ENCODE measurements around the gene TRAF4. TPM values are rescaled to one million over a fixed set of nuclear protein-coding genes. Genes with fewer than 3 reads are reported as not detected.
A peak's percentile ranks its signal among the peaks of the same experiment; 100 is the strongest.
"Not testable (repeated sequence)": the region's sequence is repeated elsewhere in the genome, so short reads cannot be mapped to it uniquely, and the experiment has no call there.

TRAF4 gene
- total RNA-seq, 1 donor from 2014 or later: 37.4 TPM

DNA sequence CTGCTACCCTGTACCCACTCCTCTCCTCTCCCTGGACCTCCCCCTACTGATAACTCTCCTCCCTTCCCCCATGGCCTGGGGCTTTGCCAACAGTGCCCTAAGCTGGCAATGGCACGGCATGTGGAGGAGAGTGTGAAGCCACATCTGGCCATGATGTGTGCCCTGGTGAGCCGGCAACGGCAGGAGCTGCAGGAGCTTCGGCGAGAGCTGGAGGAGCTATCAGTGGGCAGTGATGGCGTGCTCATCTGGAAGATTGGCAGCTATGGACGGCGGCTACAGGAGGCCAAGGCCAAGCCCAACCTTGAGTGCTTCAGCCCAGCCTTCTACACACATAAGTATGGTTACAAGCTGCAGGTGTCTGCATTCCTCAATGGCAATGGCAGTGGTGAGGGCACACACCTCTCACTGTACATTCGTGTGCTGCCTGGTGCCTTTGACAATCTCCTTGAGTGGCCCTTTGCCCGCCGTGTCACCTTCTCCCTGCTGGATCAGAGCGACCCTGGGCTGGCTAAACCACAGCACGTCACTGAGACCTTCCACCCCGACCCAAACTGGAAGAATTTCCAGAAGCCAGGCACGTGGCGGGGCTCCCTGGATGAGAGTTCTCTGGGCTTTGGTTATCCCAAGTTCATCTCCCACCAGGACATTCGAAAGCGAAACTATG is 5.2 kb downstream of the TRAF4 start:
- DNase-seq: no peak

DNA sequence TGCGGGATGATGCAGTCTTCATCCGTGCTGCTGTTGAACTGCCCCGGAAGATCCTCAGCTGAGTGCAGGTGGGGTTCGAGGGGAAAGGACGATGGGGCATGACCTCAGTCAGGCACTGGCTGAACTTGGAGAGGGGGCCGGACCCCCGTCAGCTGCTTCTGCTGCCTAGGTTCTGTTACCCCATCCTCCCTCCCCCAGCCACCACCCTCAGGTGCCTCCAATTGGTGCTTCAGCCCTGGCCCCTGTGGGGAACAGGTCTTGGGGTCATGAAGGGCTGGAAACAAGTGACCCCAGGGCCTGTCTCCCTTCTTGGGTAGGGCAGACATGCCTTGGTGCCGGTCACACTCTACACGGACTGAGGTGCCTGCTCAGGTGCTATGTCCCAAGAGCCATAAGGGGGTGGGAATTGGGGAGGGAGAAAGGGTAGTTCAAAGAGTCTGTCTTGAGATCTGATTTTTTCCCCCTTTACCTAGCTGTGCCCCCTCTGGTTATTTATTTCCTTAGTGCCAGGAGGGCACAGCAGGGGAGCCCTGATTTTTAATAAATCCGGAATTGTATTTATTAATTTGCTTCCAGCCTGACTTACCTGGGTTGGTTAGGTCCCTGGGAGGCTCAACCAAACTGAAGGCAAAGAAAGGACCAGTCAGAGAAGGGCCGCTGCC is 5.8 kb downstream of the TRAF4 start:
- DNase-seq: no peak

DNA sequence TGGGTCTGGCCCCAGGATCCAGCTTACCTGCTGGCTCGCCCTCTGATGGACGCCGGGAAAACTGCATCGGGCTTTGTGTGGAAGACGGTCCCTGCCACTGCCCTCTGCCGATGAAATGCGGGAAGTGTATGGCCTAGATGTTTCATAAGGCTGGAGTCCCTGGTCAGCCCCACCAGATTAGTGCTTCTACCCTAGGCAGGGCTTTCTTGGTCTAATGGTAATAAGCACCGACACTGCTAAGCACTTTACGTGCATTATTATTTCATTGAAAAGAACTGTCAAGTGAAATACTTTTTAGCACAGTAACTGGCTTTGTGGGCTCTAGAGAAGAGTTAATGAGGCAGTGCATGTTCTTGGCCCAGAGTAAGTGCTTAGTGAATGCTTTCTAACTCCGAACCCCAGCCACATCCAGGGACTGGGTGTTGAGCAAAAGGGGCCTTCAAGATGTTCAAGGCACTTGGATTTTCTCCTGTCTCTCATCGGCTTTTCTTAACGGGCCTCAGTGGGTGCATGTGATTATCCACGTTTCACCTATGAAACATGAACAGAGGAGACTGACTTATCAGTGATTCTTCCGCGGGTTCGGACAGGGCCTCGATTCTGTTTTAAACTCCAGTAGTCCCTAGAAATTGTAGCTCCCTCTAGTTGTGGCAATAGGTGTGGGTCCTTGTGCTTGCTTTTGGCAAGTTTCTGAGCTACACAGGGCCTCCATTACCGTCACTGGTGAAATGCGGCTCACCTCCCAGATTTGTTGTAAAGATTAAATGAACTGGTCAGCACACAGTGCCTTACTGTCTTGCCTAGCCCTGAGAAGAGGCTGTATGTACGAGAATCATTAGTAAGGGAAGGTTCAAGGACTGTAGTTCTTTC is 6.6 kb downstream of the TRAF4 start:
- DNase-seq: peak; percentile 97

DNA sequence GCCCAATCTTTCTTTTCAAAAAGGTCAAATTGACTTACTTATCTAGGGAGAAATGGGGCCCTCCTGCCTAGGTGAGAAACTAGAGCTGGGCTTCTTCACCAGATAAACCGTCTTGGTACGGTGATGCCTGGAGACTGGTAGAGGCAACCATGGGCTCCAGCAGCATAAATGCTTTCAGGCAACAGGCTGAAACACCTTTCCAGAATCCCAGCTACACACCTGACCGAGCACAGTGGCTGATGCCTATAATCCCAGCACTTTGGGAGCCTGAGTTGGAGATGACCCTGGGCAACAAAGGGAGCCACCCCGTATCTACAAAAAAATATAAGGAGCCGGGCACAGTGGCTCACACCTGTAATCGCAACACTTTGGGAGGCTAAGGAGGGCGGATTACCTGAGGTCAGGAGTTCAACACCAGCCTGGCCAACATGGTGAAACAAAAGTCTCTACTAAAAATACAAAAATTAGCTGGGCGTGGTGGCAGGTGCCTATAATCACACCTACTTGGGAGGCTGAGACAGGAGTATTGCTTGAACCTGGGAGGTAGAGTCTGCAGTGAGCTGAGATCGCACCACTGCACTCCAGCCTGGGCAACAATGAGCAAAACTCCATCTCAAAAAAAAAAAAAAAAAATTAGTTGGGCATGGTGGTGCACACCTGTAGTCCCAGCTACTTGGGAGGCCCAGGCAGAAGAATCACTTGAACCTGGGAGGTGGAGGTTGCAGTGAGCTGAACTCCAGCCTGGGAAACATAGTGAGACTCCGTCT is 8.0 kb downstream of the TRAF4 start:
- no peak for DNase-seq

DNA sequence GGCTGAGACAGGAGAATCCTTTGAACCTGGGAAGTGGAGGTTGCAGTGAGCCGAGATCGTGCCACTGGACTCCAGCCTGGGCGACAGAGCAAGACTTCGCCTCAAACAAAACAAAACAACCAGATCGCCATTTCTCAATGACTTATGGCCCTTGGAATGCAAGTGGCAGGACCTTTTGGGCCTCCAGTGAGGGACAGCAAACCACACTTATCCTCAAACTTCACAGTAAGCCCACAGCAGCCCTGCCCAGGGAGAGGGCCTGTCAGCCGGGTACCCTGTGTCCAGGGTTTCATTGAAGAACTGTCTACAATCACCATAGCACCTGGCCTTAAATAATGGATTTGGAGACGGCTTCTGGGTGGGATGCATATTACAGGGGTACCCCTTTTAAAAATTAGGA is 11.7 kb downstream of the TRAF4 start:
- DNase-seq: no peak

DNA sequence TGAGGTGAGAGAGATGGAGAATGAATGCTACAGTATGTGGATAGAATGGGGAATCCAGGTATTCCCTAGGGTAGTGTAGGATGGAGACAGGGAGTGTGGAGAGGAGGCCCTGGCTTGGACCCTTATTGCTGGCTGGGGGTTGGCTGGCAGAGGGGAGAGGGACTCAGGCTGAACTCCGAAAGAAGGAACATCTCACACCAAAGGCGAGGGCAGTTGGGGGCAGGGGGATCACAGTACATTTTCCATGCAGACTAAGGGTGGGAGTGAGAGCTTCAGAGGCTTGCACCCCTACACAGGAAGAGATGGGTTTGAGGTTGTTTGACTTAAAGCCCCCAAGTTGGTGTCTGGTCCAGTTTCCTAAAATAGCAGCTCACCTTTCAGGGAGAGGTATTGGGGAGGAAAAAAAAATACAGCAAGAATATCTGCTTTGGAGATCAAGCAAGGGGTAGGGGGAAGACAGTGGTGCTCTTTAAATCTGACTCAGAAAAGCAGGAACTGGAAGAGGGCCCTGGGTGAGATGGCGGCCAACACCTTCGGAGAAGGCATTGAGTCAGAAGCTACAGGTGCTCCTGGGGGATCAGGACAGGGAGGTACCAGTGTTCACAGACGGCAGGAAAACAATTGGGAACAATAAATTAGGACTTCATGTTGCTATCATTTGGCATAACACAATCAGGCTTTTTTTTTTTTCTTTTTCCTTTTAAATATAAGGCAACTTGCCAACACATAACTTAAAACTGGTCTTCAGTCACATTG is 12.4 kb downstream of the TRAF4 start:
- no peak for DNase-seq

DNA sequence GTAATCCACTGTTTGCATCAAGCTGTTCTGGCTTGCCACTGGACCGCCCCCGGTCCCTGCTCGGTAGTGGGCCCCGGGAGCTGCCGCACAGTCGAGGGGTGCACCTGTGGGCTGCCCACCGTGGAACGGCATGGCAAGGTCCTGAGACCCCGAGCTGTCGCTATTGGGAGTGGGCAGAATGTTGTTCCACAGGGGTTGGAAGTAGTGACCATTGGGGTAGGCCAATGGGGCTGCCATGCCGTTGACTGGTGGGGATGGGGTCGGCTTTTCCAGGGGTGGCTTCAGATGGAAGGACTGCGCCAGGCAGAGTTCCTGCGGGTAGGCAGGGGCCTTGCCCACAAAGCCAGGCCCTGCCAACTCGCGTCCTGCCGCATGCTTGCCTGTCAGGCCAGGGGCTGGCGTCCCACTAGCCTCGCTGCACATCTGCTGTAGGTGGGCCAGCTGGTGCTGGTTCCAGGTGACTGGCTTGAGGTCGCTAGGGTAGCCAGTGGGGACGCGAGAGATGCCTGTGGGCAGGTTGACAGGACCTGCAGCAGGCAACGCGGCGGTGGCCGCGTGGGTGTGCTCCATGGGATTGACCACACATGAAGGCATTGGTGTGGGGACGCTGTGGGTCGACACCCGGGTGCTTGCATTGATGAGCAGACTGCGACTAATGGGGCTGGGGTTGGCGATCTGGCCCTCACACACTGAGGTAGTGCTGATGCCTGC is 14.8 kb downstream of the TRAF4 start:
- no peak for DNase-seq

DNA sequence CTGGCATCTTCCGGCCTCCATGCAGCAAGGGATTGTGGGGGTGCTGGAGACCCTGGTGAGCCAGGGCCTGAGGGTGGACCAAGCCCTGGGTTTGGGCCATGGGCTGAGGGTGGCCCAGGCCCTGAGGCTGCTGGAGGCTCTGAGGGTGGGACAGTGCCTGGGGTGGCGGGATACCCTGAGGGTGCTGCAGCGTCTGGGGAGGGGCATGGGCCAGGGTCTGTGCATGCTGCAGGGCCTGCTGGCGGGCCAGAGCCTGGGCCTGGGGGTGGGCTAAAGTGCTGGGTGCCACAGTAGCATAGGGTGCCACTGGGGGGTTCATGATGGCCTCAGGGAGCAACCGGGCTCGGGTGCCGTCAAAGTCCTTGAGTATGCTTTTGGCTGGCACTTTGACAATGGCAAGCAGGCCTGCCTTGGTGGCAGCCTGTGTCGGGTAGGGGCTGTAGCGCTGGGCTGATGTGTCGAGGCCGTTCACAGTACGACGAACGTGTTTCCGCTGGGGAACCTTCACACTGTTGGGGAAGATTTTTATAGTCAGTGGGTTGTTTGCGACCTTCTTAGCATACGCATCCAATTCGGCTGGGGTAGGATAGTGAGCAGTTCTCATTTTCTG is 15.6 kb downstream of the TRAF4 start:
- DNase-seq: no peak

DNA sequence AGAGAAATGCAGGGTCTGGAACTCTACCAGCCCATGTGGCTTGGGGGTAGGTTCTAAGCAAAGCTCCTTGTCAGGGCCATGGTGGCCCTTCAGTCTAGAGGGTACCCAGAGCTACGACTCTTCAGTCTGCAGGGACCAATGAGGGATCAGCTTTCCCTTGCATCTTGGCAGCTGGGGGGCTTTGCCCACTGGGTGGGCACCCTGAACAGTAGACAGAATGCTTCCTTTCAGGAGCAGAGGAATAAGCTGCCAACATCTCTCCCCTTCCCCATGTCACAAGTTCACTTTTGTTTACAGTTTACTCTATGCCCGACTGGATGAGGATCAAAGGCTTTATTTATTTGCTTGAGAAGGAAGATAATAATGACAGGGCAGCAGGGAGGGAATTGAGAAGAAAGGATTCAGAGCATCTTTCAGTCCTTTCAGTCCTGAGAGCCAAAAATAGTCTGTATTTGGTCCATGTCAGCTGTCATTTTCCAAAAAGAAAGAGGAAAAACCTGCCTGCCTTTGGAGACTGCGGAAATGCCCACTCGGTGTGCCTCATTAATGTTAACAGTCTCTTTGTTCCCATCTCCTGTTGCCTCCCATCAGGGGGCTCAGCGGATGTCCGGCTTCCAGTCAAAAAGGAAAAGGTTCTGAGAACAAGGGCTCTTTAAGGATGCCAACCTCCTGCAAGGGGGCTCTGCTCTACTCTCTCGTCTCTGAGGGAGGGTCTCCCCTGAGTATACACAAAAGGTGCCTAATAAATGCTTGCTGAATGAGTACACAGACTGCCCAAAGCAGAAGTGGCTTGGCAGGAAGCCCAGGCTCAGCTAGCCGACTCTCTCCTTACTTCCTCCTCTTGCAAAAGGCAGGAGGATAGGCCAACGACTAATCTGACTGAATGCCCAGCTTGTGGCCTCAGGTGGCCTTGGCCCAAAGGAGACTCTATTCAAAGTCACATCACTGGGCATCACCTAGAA is 17.1 kb downstream of the TRAF4 start:
- peak; percentile 69 for DNase-seq

DNA sequence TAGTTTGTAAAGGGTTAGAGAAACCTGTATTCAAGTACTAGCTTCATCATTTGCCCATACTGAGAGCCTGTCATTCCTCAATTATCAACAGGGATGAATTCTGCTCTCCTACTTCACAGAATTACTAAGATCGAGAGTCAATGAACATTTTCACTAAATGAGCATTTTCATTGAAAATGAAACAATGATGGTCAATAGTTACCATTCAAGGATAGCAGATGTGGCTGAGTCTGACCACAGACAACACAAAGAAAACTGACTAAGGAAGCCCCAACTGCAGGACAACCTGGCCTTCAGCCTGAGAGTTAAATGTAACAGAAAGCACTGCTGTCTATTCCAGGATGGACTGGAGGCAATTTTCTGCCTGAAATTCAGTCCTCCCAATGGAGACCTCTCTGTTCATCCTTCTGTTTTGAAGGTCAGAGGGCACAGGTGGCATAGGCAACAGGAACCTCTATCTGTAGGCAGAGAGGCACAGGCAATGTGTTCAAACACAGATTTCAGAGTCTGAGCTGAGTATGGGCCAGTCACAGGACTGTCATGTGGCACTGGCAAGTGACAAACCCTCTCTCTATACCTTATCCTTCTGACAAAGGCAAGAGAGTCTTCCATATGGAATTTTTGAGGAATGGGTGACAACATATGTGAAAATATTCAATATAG is 19.5 kb downstream of the TRAF4 start:
- DNase-seq: no peak

DNA sequence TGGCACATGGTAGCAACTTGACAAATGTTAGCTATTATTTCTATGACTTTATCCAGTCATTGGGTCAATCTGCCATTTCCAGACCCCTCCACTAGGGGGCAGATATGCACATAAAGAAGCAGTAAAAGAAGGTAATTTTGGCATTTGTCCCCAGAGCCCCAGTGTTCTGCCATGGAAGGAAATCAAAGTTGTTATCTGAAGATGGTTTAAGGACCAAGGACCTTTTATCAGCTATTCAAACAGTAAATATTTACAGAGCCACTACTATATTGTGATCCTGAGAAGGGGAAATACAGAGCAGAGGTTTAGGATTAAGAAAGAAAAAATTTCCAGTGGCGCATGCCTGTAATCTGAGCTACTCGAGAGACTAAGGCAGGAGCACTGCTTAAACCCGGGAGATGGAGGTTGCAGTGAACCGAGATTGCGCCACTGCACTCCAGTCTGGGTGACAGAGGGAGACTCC is 20.0 kb downstream of the TRAF4 start:
- DNase-seq: peak; percentile 85

DNA sequence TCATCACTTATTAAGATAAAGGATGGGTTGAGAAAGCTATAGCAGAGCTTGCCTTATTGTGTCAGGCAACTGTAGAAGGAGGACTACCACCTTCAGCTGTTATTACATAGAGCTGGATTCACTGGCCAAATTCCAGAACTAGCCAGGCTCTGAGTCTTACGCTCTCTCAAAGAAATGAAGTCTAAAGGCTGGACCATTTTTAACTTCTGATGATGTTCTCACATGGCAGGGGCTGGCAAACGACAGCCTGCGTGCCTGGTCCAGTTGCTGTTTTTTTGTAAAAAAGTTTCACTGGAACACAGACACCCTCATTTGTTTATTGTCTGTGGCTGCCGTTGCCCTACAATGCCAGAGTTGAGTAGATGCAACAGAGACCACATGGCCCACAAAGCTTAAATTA is 21.2 kb downstream of the TRAF4 start:
- no peak for DNase-seq

DNA sequence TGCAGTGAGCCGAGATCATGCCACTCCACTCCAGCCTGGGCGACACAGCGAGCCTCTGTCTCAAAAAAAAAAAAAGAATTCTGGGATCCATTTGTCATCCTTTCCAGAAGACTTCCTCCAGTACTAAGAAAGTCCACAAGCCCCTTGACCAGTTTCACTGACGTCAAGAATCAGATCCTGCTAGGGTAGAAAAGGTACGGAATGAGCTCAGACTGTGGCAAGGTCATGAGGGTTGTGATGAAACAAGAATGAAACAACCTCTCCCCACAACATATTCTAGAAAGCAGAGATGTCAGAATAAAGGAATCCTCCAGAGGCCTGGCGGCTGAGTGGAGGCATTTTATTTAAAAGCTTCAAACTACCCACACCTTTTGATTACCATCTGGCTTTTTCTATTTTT is 29.9 kb downstream of the TRAF4 start:
- no peak for DNase-seq

DNA sequence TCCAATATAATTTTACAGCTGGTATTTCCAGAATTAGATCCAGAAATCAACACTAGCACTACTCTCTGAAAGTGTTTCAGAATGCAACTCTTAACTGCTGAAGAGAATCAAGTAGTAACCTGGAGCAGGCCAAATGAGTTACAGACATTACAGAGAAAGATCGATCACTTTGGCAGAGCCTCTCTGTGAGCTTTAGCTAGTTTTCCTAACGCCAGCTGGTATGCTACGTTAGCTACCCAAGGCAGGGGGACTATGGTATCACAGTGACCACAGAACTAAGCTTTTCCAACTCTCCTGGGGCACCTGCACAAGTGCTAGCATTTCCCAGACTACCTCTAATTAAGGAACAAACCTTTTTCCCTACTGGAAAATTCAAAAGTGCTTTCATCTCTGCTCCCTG is 30.4 kb downstream of the TRAF4 start:
- DNase-seq: no peak

DNA sequence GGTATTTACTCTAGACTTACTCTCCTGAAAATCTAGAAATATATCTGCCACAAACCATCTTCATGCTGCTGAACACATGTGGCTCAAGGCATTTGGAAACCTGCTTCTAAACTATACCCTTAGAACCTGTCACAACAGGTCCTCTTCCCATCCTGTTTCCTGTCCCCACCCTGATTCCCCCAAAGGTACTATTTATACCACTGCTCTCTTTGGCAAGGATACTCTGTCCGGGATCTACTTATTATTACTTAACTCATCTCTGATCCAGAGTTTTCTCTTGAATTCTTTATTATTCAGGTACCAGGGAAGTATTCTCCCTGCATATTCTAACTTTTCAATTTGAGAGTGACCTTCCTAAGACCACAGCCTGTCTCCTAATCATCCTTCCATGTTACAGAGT is 33.4 kb downstream of the TRAF4 start:
- no peak for DNase-seq

DNA sequence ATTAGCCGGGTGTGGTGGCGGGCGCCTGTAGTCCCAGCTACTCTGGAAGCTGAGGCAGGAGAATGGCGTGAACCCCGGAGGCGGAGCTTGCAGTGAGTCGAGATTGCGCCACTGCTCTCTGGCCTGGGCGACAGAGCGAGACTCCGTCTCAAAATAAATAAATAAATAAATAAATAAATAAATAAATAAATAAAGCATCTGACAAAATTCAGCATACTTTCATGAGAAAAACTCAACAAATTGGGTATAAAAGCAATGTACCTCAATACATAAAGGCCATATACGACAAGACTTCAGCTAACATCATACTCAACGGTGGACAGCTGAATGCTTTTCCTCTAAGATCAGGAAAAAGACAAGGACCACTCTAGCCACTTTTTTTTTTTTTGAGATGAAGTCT is 35.8 kb downstream of the TRAF4 start:
- DNase-seq: not testable (repeated sequence)

DNA sequence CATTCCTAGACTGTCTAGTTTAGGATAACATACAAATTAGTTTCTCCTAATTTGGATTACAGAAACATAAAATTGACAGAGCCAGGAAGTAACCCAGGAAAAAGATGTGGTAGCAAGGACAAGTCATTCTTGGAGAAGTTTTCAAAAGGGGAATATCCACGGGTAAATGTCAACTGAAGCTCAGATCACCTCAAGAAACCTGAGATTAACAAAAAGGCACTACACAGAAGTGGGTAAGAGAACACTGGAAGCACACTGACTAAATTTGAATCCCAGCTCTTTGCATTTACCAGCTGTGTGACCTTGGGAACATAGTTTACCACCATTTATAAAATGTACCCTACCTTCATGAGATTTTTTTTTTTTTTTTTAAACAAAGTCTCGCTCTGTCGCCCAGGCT is 39.4 kb downstream of the TRAF4 start:
- DNase-seq: no peak

DNA sequence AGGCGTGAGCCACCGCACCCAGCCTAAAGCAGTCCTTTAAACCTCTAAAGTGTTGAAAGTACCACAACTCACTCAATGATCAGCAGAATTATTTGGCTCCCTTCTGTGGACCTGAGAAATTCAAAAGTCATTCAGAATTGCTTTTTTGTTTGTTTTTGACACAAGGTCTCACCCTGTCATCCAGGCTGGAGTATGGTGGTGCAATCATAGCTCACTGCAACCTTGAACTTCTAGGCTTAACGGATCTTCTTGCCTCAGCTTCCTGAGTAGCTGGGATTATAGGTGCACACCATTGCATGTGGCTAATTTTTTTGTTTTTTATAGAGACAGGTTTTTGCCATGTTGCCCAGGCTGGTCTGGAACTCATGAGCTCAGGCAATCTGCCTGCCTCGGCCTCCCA is 44.3 kb downstream of the TRAF4 start:
- no peak for DNase-seq

Measured in dermis blood vessel endothelial cell (primary cell).